ENCODE data around the gene DMRT3.

DMRT3 gene

DNA sequence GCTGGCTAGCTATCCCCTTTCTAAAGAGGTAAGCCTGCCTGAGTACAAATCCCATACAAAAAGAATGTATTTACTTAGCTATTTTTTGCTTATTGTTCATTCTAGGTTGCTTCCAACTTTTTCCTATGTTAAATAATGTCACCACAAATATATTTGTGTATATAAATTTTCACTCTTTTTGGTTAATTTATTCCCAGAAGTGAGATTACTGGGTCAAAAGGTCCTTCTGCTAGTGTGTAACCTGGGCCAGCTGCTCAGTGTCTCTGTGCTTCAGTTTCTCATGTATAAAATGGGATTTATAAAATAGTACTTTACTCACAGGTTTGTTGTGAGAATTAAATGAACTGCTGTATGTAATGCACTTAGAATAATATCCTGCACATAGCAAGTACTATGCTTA lies 49.8 kb downstream of the DMRT3 start:
- H3K79me1 ChIP-seq (replicated peaks; ENCODE audit: low read length, poor library complexity, severe bottlenecking), result no peaks in the 10 kb centered on the region
- no peak overlapping the region for H4K8ac ChIP-seq (ENCODE audit: low read length)
- H3K4me3 ChIP-seq (ENCODE audit: insufficient read depth in 1 of 2, low read depth in 1 of 2, low read length in 2 of 2), result no peak overlapping the region
- no peak overlapping the region for H3K14ac ChIP-seq (ENCODE audit: low read length in 2 of 2)
- no peak overlapping the region for H2AK5ac ChIP-seq (ENCODE audit: low read length, severe bottlenecking)
- no peak overlapping the region for H3K18ac ChIP-seq (ENCODE audit: low read depth in 1 of 2, low read length in 2 of 2)
- no peak overlapping the region for H2BK5ac ChIP-seq (ENCODE audit: low read depth, low read length, poor library complexity, severe bottlenecking)
- no peak overlapping the region for H3K9ac ChIP-seq (ENCODE audit: low read length)
- H3K4me2 ChIP-seq (ENCODE audit: low read length, poor library complexity, severe bottlenecking), result no peak overlapping the region
- H3K36me3 ChIP-seq (ENCODE audit: control insufficient read depth in 1 of 2, insufficient read depth in 2 of 2, low read depth in 1 of 2, low read length in 2 of 2), result no peaks in the 10 kb centered on the region
- H3K27ac ChIP-seq (ENCODE audit: low read length, poor library complexity, severe bottlenecking), result no peak overlapping the region
- H3K9me3 ChIP-seq (ENCODE audit: control insufficient read depth, low read length), result peaks cover 13% of the 10 kb centered on the region
- no peak overlapping the region for H2BK120ac ChIP-seq (ENCODE audit: low read depth, low read length)
- no peak overlapping the region for H4K91ac ChIP-seq (ENCODE audit: low read length)
- H2BK15ac ChIP-seq (ENCODE audit: low read depth, poor library complexity, severe bottlenecking), result no peak overlapping the region
- DNase-seq, result no peak
- no peak overlapping the region for H2BK12ac ChIP-seq (ENCODE audit: low read length in 2 of 2)
- H3K4me1 ChIP-seq (ENCODE audit: control insufficient read depth, insufficient read depth, low read depth, low read length), result no peaks in the 10 kb centered on the region
- no peak overlapping the region for H2AFZ ChIP-seq (ENCODE audit: low read depth, low read length)
- peaks cover 0 to 7% of the 10 kb centered on the region in 2 experiments for H3K27me3 ChIP-seq (ENCODE audit: control insufficient read depth in 1 of 2, insufficient read depth in 1 of 2, low read length in 2 of 2)
- H3K4ac ChIP-seq (ENCODE audit: low read depth in 1 of 2, low read length in 2 of 2), result no peak overlapping the region
- H3K23ac ChIP-seq (ENCODE audit: low read length in 2 of 2), result no peak overlapping the region

DNA sequence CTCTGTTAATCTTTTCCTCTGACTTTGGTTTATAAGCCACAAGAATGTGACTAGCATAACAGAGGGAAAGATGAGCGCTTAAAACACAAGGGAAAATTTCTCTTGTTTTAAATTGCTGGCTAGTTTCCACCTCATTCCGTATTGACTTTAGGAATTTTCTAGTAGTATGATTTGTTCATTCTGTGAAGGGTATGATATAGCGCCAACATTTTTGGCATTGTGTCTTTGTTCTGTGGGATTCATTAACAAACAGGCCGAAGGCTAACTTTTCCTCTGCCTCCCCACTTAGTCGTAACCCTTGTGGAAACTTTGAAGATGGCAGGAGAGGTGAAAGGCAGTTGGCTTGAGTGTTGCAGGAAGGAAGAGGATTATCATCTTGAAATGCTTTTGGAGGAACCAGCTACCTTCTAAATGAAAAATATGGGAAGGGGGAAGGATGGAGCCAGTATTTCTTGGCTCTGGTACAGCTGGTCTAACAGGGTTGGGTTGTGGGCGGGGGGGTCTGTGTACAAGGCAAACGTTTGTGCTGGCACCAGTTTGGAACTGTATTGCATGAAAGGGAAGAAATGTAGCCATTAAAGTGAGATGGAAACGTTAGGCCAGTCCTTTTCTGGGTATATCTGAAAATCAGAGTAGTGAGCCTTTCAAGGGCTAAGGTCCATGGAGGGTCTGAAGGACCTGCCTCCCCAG lies 52.2 kb downstream of the DMRT3 start:
- Histone ChIP-seq H4K91ac (ENCODE audit: low read length) (no peak overlapping the region), H3K9me3 (ENCODE audit: control insufficient read depth, low read length) (no peaks in the 10 kb centered on the region), H3K4me1 (ENCODE audit: control insufficient read depth, insufficient read depth, low read depth, low read length) (no peaks in the 10 kb centered on the region), H3K27ac (ENCODE audit: low read length, poor library complexity, severe bottlenecking) (no peak overlapping the region), H3K79me1 (replicated peaks; ENCODE audit: low read length, poor library complexity, severe bottlenecking) (no peaks in the 10 kb centered on the region), H2AK5ac (ENCODE audit: low read length, severe bottlenecking) (no peak overlapping the region), H4K8ac (ENCODE audit: low read length) (no peak overlapping the region), H3K36me3 (ENCODE audit: control insufficient read depth in 1 of 2, insufficient read depth in 2 of 2, low read depth in 1 of 2, low read length in 2 of 2) (no peaks in the 10 kb centered on the region), H2AFZ (ENCODE audit: low read depth, low read length) (no peak overlapping the region), H3K14ac (ENCODE audit: low read length in 2 of 2) (no peak overlapping the region), H2BK12ac (ENCODE audit: low read length in 2 of 2) (no peak overlapping the region), H2BK5ac (ENCODE audit: low read depth, low read length, poor library complexity, severe bottlenecking) (no peak overlapping the region), H3K9ac (ENCODE audit: low read length) (no peak overlapping the region), H3K23ac (ENCODE audit: low read length in 2 of 2) (no peak overlapping the region), H3K4me3 (ENCODE audit: insufficient read depth in 1 of 2, low read depth in 1 of 2, low read length in 2 of 2) (no peak overlapping the region), H3K18ac (ENCODE audit: low read depth in 1 of 2, low read length in 2 of 2) (no peak overlapping the region), H2BK15ac (ENCODE audit: low read depth, poor library complexity, severe bottlenecking) (no peak overlapping the region), H3K4me2 (ENCODE audit: low read length, poor library complexity, severe bottlenecking) (no peak overlapping the region), H2BK120ac (ENCODE audit: low read depth, low read length) (no peak overlapping the region), H3K27me3 (ENCODE audit: control insufficient read depth in 1 of 2, insufficient read depth in 1 of 2, low read length in 2 of 2) (peaks cover 0 to 7% of the 10 kb centered on the region in 2 experiments), H3K4ac (ENCODE audit: low read depth in 1 of 2, low read length in 2 of 2) (no peak overlapping the region)
- DNase-seq, result no peak
- 59% methylated on average over 8 of the region's 8 CpGs for WGBS

DNA sequence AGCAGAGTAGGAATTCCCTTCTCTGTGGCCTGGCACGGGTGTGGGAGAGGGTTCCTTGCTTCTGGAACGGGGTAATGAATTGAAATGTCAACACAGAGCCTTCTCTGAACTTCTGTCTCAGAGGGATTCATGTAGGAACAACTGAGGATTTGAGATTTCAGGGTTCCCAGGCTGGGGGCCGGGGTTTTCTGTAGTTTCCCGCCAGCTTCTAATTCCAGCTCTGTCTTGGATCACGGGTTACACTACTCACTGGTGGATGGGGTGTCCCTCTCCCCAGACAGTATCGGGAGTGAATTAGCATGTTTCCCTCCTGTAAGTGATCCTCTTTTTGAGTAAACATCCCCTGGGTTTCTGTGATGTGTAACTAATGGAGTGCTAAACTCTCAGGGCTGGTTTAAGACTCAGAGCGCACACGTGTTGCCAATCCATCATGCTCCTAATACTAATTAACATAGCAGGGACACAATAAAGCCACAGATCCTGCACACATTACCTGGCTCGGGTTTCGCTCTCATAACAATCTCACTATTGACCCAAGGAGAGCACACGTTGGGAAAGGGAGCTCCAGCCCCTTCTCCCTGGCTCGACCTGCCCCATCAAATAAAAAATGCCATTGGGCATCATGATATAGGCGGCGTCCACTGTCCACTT lies 55.6 kb downstream of the DMRT3 start:
- no peaks in the 10 kb centered on the region for H3K4me1 ChIP-seq (ENCODE audit: control insufficient read depth, insufficient read depth, low read depth, low read length)
- H3K23ac ChIP-seq (ENCODE audit: low read length in 2 of 2), result no peak overlapping the region
- WGBS, result 73% methylated on average over 14 of the region's 14 CpGs

DNA sequence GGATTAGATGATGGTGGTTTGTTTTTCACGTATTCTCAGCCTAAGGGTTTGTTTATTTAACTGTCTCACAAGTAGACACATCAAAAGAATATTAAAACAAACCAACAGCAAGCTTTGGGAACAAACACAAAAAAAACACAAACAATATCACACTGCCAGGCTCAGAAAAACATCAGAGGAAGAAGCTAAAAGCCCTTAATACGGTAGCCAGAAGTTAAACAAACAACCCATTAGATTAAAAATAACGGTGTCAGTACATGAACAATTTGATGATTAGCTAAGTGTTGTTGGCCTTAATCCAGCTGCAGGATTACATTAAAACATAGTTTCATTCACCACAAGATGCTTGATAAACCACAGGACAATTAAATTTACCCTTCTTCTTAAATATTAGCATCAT lies 57.8 kb downstream of the DMRT3 start:
- Histone ChIP-seq H3K36me3 (ENCODE audit: control insufficient read depth in 1 of 2, insufficient read depth in 2 of 2, low read depth in 1 of 2, low read length in 2 of 2) (no peaks in the 10 kb centered on the region), H3K4me1 (ENCODE audit: control insufficient read depth, insufficient read depth, low read depth, low read length) (no peaks in the 10 kb centered on the region), H2BK5ac (ENCODE audit: low read depth, low read length, poor library complexity, severe bottlenecking) (no peak overlapping the region), H4K91ac (ENCODE audit: low read length) (no peak overlapping the region), H3K23ac (ENCODE audit: low read length in 2 of 2) (no peak overlapping the region), H3K4ac (ENCODE audit: low read depth in 1 of 2, low read length in 2 of 2) (no peak overlapping the region), H2BK15ac (ENCODE audit: low read depth, poor library complexity, severe bottlenecking) (no peak overlapping the region), H2AK5ac (ENCODE audit: low read length, severe bottlenecking) (no peak overlapping the region), H3K9me3 (ENCODE audit: control insufficient read depth, low read length) (no peaks in the 10 kb centered on the region), H3K27ac (ENCODE audit: low read length, poor library complexity, severe bottlenecking) (no peak overlapping the region), H3K4me3 (ENCODE audit: insufficient read depth in 1 of 2, low read depth in 1 of 2, low read length in 2 of 2) (no peak overlapping the region), H3K27me3 (ENCODE audit: control insufficient read depth in 1 of 2, insufficient read depth in 1 of 2, low read length in 2 of 2) (peaks cover 0 to 9% of the 10 kb centered on the region in 2 experiments), H2BK12ac (ENCODE audit: low read length in 2 of 2) (no peak overlapping the region), H3K9ac (ENCODE audit: low read length) (no peak overlapping the region), H3K79me1 (replicated peaks; ENCODE audit: low read length, poor library complexity, severe bottlenecking) (no peaks in the 10 kb centered on the region), H4K8ac (ENCODE audit: low read length) (no peak overlapping the region), H3K14ac (ENCODE audit: low read length in 2 of 2) (no peak overlapping the region), H3K4me2 (ENCODE audit: low read length, poor library complexity, severe bottlenecking) (no peak overlapping the region), H2AFZ (ENCODE audit: low read depth, low read length) (no peak overlapping the region), H3K18ac (ENCODE audit: low read depth in 1 of 2, low read length in 2 of 2) (no peak overlapping the region), H2BK120ac (ENCODE audit: low read depth, low read length) (no peak overlapping the region)
- WGBS, result no CpG with 5 or more reads among the region's 3 CpGs
- DNase-seq, result no peak

More for the DNA sequence above, 55.6 kb downstream of the DMRT3 start:
- Histone ChIP-seq H3K79me1 (replicated peaks; ENCODE audit: low read length, poor library complexity, severe bottlenecking) (no peaks in the 10 kb centered on the region), H4K8ac (ENCODE audit: low read length) (no peak overlapping the region), H2BK15ac (ENCODE audit: low read depth, poor library complexity, severe bottlenecking) (no peak overlapping the region), H3K18ac (ENCODE audit: low read depth in 1 of 2, low read length in 2 of 2) (no peak overlapping the region), H2AK5ac (ENCODE audit: low read length, severe bottlenecking) (no peak overlapping the region), H3K36me3 (ENCODE audit: control insufficient read depth in 1 of 2, insufficient read depth in 2 of 2, low read depth in 1 of 2, low read length in 2 of 2) (no peaks in the 10 kb centered on the region), H3K27ac (ENCODE audit: low read length, poor library complexity, severe bottlenecking) (no peak overlapping the region), H2BK12ac (ENCODE audit: low read length in 2 of 2) (no peak overlapping the region), H3K9me3 (ENCODE audit: control insufficient read depth, low read length) (no peaks in the 10 kb centered on the region), H3K14ac (ENCODE audit: low read length in 2 of 2) (no peak overlapping the region), H4K91ac (ENCODE audit: low read length) (no peak overlapping the region), H2AFZ (ENCODE audit: low read depth, low read length) (no peak overlapping the region), H3K4ac (ENCODE audit: low read depth in 1 of 2, low read length in 2 of 2) (no peak overlapping the region), H2BK5ac (ENCODE audit: low read depth, low read length, poor library complexity, severe bottlenecking) (no peak overlapping the region), H3K9ac (ENCODE audit: low read length) (no peak overlapping the region), H3K4me2 (ENCODE audit: low read length, poor library complexity, severe bottlenecking) (no peak overlapping the region), H2BK120ac (ENCODE audit: low read depth, low read length) (no peak overlapping the region), H3K27me3 (ENCODE audit: control insufficient read depth in 1 of 2, insufficient read depth in 1 of 2, low read length in 2 of 2) (peaks cover 0 to 7% of the 10 kb centered on the region in 2 experiments), H3K4me3 (ENCODE audit: insufficient read depth in 1 of 2, low read depth in 1 of 2, low read length in 2 of 2) (no peak overlapping the region)
- DNase-seq, result no peak

Measured in mesenchymal stem cell (in vitro differentiated cells and primary cell).